Loucy (cell line): ENCODE data around the gene MAP2K3.
"Not testable (repeated sequence)": the region's sequence is repeated elsewhere in the genome, so short reads cannot be mapped to it uniquely, and the experiment has no call there.

Experiments used
- H2AFZ ChIP-seq: fragments of 200-600 bp; sonication (generic); 2 replicates; pipeline ENCODE4 v1.6.0; 2016; ENCODE audit warnings: antibody characterized with exemption, mild to moderate bottlenecking, low read length, moderate library complexity
- H3F3A ChIP-seq: fragments of 200-600 bp; 2 replicates; pipeline ENCODE4 v1.6.0; 2016; ENCODE audit warnings: antibody characterized with exemption, low read depth, mild to moderate bottlenecking
- H3K27me3 ChIP-seq: fragments of 200-600 bp; sonication (generic); 2 replicates; pipeline ENCODE4 v1.6.1; 2014; ENCODE audit warnings: low read length, mild to moderate bottlenecking; ENCODE audit not compliant: insufficient read depth, poor library complexity, severe bottlenecking
- H3K36me3 ChIP-seq: fragments of 200-600 bp; sonication (generic); 2 replicates; pipeline ENCODE4 v1.6.1; 2016; ENCODE audit warnings: low read length; ENCODE audit not compliant: insufficient read depth
- H3K4me1 ChIP-seq: fragments of 200-600 bp; sonication (generic); 2 replicates; pipeline ENCODE4 v1.5.1; 2014; ENCODE audit warnings: low read length, mild to moderate bottlenecking; ENCODE audit not compliant: insufficient read depth, poor library complexity, severe bottlenecking
- H3K4me2 ChIP-seq: fragments of 200-600 bp; sonication (generic); 2 replicates; pipeline ENCODE4 v1.6.0; 2014; ENCODE audit warnings: antibody characterized with exemption, low read length, low read depth, mild to moderate bottlenecking; ENCODE audit not compliant: poor library complexity, severe bottlenecking
- H3K4me3 ChIP-seq: fragments of 200-600 bp; sonication (generic); 2 replicates; pipeline ENCODE4 v1.5.1; 2014; ENCODE audit warnings: low read length, mild to moderate bottlenecking, mixed read lengths; ENCODE audit not compliant: poor library complexity, severe bottlenecking
- H3K79me2 ChIP-seq: fragments of 200-600 bp; sonication (generic); 2 replicates; pipeline ENCODE4 v1.6.1; 2014; ENCODE audit warnings: low read length; ENCODE audit not compliant: insufficient read depth
- H3K9ac ChIP-seq: fragments of 200-600 bp; sonication (generic); 2 replicates; pipeline ENCODE4 v1.6.0; 2014; ENCODE audit warnings: mild to moderate bottlenecking, low read depth, low read length, moderate library complexity; ENCODE audit not compliant: poor library complexity, severe bottlenecking
- H3K9me2 ChIP-seq: fragments of 200-600 bp; sonication (generic); replicated peaks from 2 replicates; pipeline ENCODE4 v1.6.1; 2016; ENCODE audit warnings: low read depth, low read length, mixed read lengths
- H3K9me3 ChIP-seq: fragments of 200-600 bp; sonication (generic); 2 replicates; pipeline ENCODE4 v1.6.1; 2014; ENCODE audit warnings: mild to moderate bottlenecking, antibody characterized with exemption, low read length, low read depth; ENCODE audit not compliant: insufficient read depth
- H4K20me1 ChIP-seq: fragments of 200-600 bp; sonication (generic); 2 replicates; pipeline ENCODE4 v1.6.0; 2014; ENCODE audit warnings: antibody characterized with exemption, low read length, mild to moderate bottlenecking; ENCODE audit not compliant: insufficient read depth, poor library complexity, severe bottlenecking
- CTCF ChIP-seq: fragments of 200-600 bp; sonication (generic); conservative IDR thresholded peaks from 2 replicates; pipeline ENCODE4 v1.5.1; 2014; ENCODE audit warnings: mild to moderate bottlenecking, antibody characterized with exemption, low read length
- EZH2phosphoT487 ChIP-seq: fragments of 200-600 bp; IDR thresholded peaks from 2 replicates; pipeline ENCODE4 v1.6.1; 2018; ENCODE audit warnings: antibody characterized with exemption, mild to moderate bottlenecking, moderate library complexity, borderline replicate concordance

The MAP2K3 gene

GRCh38 chr17:21323257-21324111 is 39.0 kb downstream of the MAP2K3 start:
- H3K36me3 ChIP-seq, H4K20me1 ChIP-seq, H3K27me3 ChIP-seq, H3K9me3 ChIP-seq, H3K4me2 ChIP-seq, H3K79me2 ChIP-seq, H3K9me2 ChIP-seq, H3F3A ChIP-seq, H3K4me1 ChIP-seq, H3K9ac ChIP-seq: not testable (repeated sequence)
- peak overlapping the region; percentile 82 for H3K4me3 ChIP-seq
- H2AFZ ChIP-seq = peak overlapping the region; percentile 97; the same call in 1 of the 2 replicates

- H3K9me3 ChIP-seq, H3K4me3 ChIP-seq, H3K4me2 ChIP-seq, H3F3A ChIP-seq, H3K9me2 ChIP-seq, H3K9ac ChIP-seq, H3K27me3 ChIP-seq, H3K36me3 ChIP-seq, H3K79me2 ChIP-seq, H3K4me1 ChIP-seq, H2AFZ ChIP-seq, H4K20me1 ChIP-seq: not testable (repeated sequence)
Observed at GRCh38 chr17:21324741-21325140, 40.2 kb downstream of the MAP2K3 start.

GRCh38 chr17:21327921-21328320 is 43.4 kb downstream of the MAP2K3 start:
- H3K79me2 ChIP-seq, H3K9me2 ChIP-seq, H3K36me3 ChIP-seq, H2AFZ ChIP-seq, H3K4me3 ChIP-seq, H3K9ac ChIP-seq, H3F3A ChIP-seq, H3K4me1 ChIP-seq, H3K9me3 ChIP-seq, H3K4me2 ChIP-seq, H4K20me1 ChIP-seq, H3K27me3 ChIP-seq: not testable (repeated sequence)

- not testable (repeated sequence) for H3K79me2 ChIP-seq, H2AFZ ChIP-seq, H4K20me1 ChIP-seq, H3K9me2 ChIP-seq, H3K4me1 ChIP-seq, H3K27me3 ChIP-seq, H3K9ac ChIP-seq, H3K4me2 ChIP-seq, H3F3A ChIP-seq, H3K9me3 ChIP-seq, H3K4me3 ChIP-seq, H3K36me3 ChIP-seq
Observed at GRCh38 chr17:21328778-21329177, 44.3 kb downstream of the MAP2K3 start.

- Histone ChIP-seq H3K27me3 (no peaks in the 10 kb centered on the region), H3K9ac (no peak overlapping the region), H3K9me2 (no peaks in the 10 kb centered on the region), H3K4me1 (no peaks in the 10 kb centered on the region), H3K79me2 (no peaks in the 10 kb centered on the region), H3K9me3 (no peaks in the 10 kb centered on the region), H3K36me3 (no peaks in the 10 kb centered on the region), H3K4me2 (no peak overlapping the region), H3K4me3 (no peak overlapping the region), H2AFZ (no peak overlapping the region), H4K20me1 (no peaks in the 10 kb centered on the region), H3F3A (no peaks in the 10 kb centered on the region)
- TF ChIP-seq EZH2phosphoT487 (no peak), CTCF (no peak)
Observed at GRCh38 chr17:21330436-21331160, 46.1 kb downstream of the MAP2K3 start.

- H3F3A ChIP-seq, H3K9ac ChIP-seq, H3K79me2 ChIP-seq, H3K9me2 ChIP-seq, H2AFZ ChIP-seq, H3K4me2 ChIP-seq, H4K20me1 ChIP-seq, H3K36me3 ChIP-seq, H3K4me1 ChIP-seq, H3K4me3 ChIP-seq, H3K9me3 ChIP-seq, H3K27me3 ChIP-seq: not testable (repeated sequence)
Observed at GRCh38 chr17:21336541-21337294, 52.2 kb downstream of the MAP2K3 start.
